Measurements from ENCODE around the gene KANSL1L.
"Not testable (repeated sequence)": the region's sequence is repeated elsewhere in the genome, so short reads cannot be mapped to it uniquely, and the experiment has no call there.

KANSL1L gene

DNA sequence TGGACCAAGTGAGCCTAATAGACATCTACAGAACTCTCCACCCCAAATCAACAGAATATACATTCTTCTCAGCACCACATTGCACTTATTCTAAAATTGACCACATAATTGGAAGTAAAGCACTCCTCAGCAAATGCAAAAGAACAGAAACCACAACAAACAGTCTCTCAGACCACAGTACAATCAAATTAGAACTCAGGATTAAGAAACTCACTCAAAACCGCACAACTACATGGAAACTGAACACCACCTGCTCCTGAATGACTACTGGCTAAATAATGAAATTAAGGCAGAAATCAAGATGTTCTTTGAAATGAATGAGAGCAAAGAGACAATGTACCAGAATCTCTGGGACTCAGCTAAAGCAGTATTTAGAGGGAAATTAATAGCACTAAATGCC is 12.7 kb upstream of the KANSL1L start:
- not testable (repeated sequence) for H2BK12ac ChIP-seq (ENCODE audit: low read length); H3K36me3 ChIP-seq (replicated peaks in 1 of 2; ENCODE audit: control insufficient read depth in 2 of 2, insufficient read depth in 2 of 2, low read length in 2 of 2); H2AFZ ChIP-seq (ENCODE audit: low read length); H3K27me3 ChIP-seq (ENCODE audit: control insufficient read depth in 3 of 3, insufficient read depth in 3 of 3, low read depth in 1 of 3, low read length in 3 of 3); H3K4me1 ChIP-seq (ENCODE audit: control insufficient read depth in 2 of 2, insufficient read depth in 1 of 2, low read depth in 1 of 2, low read length in 2 of 2); H3K27ac ChIP-seq (replicated peaks; ENCODE audit: low read length); H2BK15ac ChIP-seq (ENCODE audit: low read length); H3K79me1 ChIP-seq (ENCODE audit: low read depth, low read length); H3K4me3 ChIP-seq (ENCODE audit: low read length in 2 of 2); H3K18ac ChIP-seq (ENCODE audit: low read length); H3K4me2 ChIP-seq (ENCODE audit: insufficient read depth, low read length, poor library complexity, severe bottlenecking); H3K9ac ChIP-seq (ENCODE audit: low read depth, low read length, poor library complexity); H3K23ac ChIP-seq (ENCODE audit: low read depth, low read length, poor library complexity); H3K14ac ChIP-seq (ENCODE audit: low read length); H4K91ac ChIP-seq (ENCODE audit: low read depth, low read length, poor library complexity); H3K9me3 ChIP-seq (replicated peaks in 1 of 2; ENCODE audit: control insufficient read depth in 2 of 2, insufficient read depth in 1 of 2, low read depth in 1 of 2, low read length in 2 of 2); H2AK5ac ChIP-seq (ENCODE audit: low read depth, low read length); H3K4ac ChIP-seq (ENCODE audit: low read length); H4K8ac ChIP-seq (ENCODE audit: low read depth, low read length); H2BK120ac ChIP-seq (ENCODE audit: low read depth, low read length); DNase-seq (ENCODE audit: low spot score); H2BK5ac ChIP-seq (ENCODE audit: low read length)
- no CpG with 5 or more reads among the region's 1 CpG for WGBS, 2 donors (ENCODE audit: extremely low coverage in 2 of 2, insufficient read length in 2 of 2, insufficient replicate concordance in 1 of 2)

DNA sequence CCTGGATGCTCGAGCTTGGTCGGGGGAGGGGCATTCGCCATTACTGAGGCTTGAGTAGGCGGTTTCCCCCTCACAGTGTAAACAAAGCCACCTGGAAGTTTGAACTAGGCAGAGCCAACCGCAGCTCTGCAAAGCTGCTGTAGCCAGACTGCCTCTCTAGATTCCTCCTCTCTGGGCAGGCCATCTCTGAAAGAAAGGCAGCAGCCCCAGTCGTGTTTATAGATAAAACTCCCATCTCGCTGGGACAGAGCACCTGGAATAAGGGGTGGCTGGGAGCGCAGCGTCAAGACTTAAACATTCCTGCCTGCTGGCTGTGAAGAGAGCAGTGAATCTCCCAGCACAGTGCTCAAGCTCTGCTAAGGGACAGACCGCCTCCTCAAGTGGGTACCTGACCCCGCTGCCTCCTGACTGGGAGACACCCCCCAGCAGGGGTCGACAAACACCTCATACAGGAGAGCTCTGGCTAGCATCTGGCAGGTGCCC is 10.4 kb upstream of the KANSL1L start:
- H2BK120ac ChIP-seq (ENCODE audit: low read depth, low read length); H2AK5ac ChIP-seq (ENCODE audit: low read depth, low read length); H3K18ac ChIP-seq (ENCODE audit: low read length); H3K4me2 ChIP-seq (ENCODE audit: insufficient read depth, low read length, poor library complexity, severe bottlenecking); H3K4ac ChIP-seq (ENCODE audit: low read length); H2BK12ac ChIP-seq (ENCODE audit: low read length); H3K4me3 ChIP-seq (ENCODE audit: low read length in 2 of 2); H3K9me3 ChIP-seq (replicated peaks in 1 of 2; ENCODE audit: control insufficient read depth in 2 of 2, insufficient read depth in 1 of 2, low read depth in 1 of 2, low read length in 2 of 2); H2BK15ac ChIP-seq (ENCODE audit: low read length); DNase-seq (ENCODE audit: low spot score); H4K8ac ChIP-seq (ENCODE audit: low read depth, low read length); H2BK5ac ChIP-seq (ENCODE audit: low read length); H3K27ac ChIP-seq (replicated peaks; ENCODE audit: low read length); H3K9ac ChIP-seq (ENCODE audit: low read depth, low read length, poor library complexity); H3K23ac ChIP-seq (ENCODE audit: low read depth, low read length, poor library complexity); H4K91ac ChIP-seq (ENCODE audit: low read depth, low read length, poor library complexity); H3K36me3 ChIP-seq (replicated peaks in 1 of 2; ENCODE audit: control insufficient read depth in 2 of 2, insufficient read depth in 2 of 2, low read length in 2 of 2); H3K27me3 ChIP-seq (ENCODE audit: control insufficient read depth in 3 of 3, insufficient read depth in 3 of 3, low read depth in 1 of 3, low read length in 3 of 3); H3K79me1 ChIP-seq (ENCODE audit: low read depth, low read length): not testable (repeated sequence)
- Histone ChIP-seq H3K14ac (ENCODE audit: low read length) (peak overlapping the region; percentile 56), H2AFZ (ENCODE audit: low read length) (peak overlapping the region; percentile 72), H3K4me1 (ENCODE audit: control insufficient read depth in 2 of 2, insufficient read depth in 1 of 2, low read depth in 1 of 2, low read length in 2 of 2) (peaks cover 4 to 11% of the 10 kb centered on the region in 2 donors)
- no CpG with 5 or more reads among the region's 12 CpGs for WGBS, 2 donors (ENCODE audit: extremely low coverage in 2 of 2, insufficient read length in 2 of 2, insufficient replicate concordance in 1 of 2)

- H3K79me1 ChIP-seq (ENCODE audit: low read depth, low read length); H3K36me3 ChIP-seq (replicated peaks in 1 of 2; ENCODE audit: control insufficient read depth in 2 of 2, insufficient read depth in 2 of 2, low read length in 2 of 2); H3K9ac ChIP-seq (ENCODE audit: low read depth, low read length, poor library complexity); H3K27ac ChIP-seq (replicated peaks; ENCODE audit: low read length); H3K23ac ChIP-seq (ENCODE audit: low read depth, low read length, poor library complexity); H2BK12ac ChIP-seq (ENCODE audit: low read length); H2BK120ac ChIP-seq (ENCODE audit: low read depth, low read length); H3K9me3 ChIP-seq (replicated peaks in 1 of 2; ENCODE audit: control insufficient read depth in 2 of 2, insufficient read depth in 1 of 2, low read depth in 1 of 2, low read length in 2 of 2); H4K91ac ChIP-seq (ENCODE audit: low read depth, low read length, poor library complexity); DNase-seq (ENCODE audit: low spot score); H2BK15ac ChIP-seq (ENCODE audit: low read length); H3K4me2 ChIP-seq (ENCODE audit: insufficient read depth, low read length, poor library complexity, severe bottlenecking); H3K18ac ChIP-seq (ENCODE audit: low read length); H3K4me3 ChIP-seq (ENCODE audit: low read length in 2 of 2); H2BK5ac ChIP-seq (ENCODE audit: low read length); H3K4ac ChIP-seq (ENCODE audit: low read length); H2AK5ac ChIP-seq (ENCODE audit: low read depth, low read length); H3K27me3 ChIP-seq (ENCODE audit: control insufficient read depth in 3 of 3, insufficient read depth in 3 of 3, low read depth in 1 of 3, low read length in 3 of 3): not testable (repeated sequence)
- Histone ChIP-seq H2AFZ (ENCODE audit: low read length) (peak overlapping the region; percentile 72), H3K14ac (ENCODE audit: low read length) (peak overlapping the region; percentile 38), H3K4me1 (ENCODE audit: control insufficient read depth in 2 of 2, insufficient read depth in 1 of 2, low read depth in 1 of 2, low read length in 2 of 2) (peaks cover 4 to 11% of the 10 kb centered on the region in 2 donors), H4K8ac (ENCODE audit: low read depth, low read length) (peak overlapping the region; percentile 43)
- no CpG with 5 or more reads among the region's 3 CpGs for WGBS, 2 donors (ENCODE audit: extremely low coverage in 2 of 2, insufficient read length in 2 of 2, insufficient replicate concordance in 1 of 2)
These were observed 9.9 kb upstream of the KANSL1L start for GRCh38 chr2:210181033-210181605.

GRCh38 chr2:210180477-210180876 is 9.3 kb upstream of the KANSL1L start:
- Histone ChIP-seq H3K4me1 (ENCODE audit: control insufficient read depth in 2 of 2, insufficient read depth in 1 of 2, low read depth in 1 of 2, low read length in 2 of 2) (peaks cover 4 to 11% of the 10 kb centered on the region in 2 donors), H4K91ac (ENCODE audit: low read depth, low read length, poor library complexity) (no peak overlapping the region), H3K9ac (ENCODE audit: low read depth, low read length, poor library complexity) (no peak overlapping the region), H3K4me2 (ENCODE audit: insufficient read depth, low read length, poor library complexity, severe bottlenecking) (no peak overlapping the region), H3K14ac (ENCODE audit: low read length) (no peak overlapping the region), H2BK5ac (ENCODE audit: low read length) (no peak overlapping the region), H3K9me3 (replicated peaks in 1 of 2; ENCODE audit: control insufficient read depth in 2 of 2, insufficient read depth in 1 of 2, low read depth in 1 of 2, low read length in 2 of 2) (no peaks in the 10 kb centered on the region), H3K27ac (replicated peaks; ENCODE audit: low read length) (no peak overlapping the region), H2AK5ac (ENCODE audit: low read depth, low read length) (no peak overlapping the region), H2BK15ac (ENCODE audit: low read length) (no peak overlapping the region), H2AFZ (ENCODE audit: low read length) (no peak overlapping the region), H3K4me3 (ENCODE audit: low read length in 2 of 2) (no peak overlapping the region), H3K18ac (ENCODE audit: low read length) (no peak overlapping the region), H2BK120ac (ENCODE audit: low read depth, low read length) (no peak overlapping the region), H3K23ac (ENCODE audit: low read depth, low read length, poor library complexity) (no peak overlapping the region), H3K36me3 (replicated peaks in 1 of 2; ENCODE audit: control insufficient read depth in 2 of 2, insufficient read depth in 2 of 2, low read length in 2 of 2) (no peaks in the 10 kb centered on the region), H4K8ac (ENCODE audit: low read depth, low read length) (no peak overlapping the region), H3K27me3 (ENCODE audit: control insufficient read depth in 3 of 3, insufficient read depth in 3 of 3, low read depth in 1 of 3, low read length in 3 of 3) (no peaks in the 10 kb centered on the region), H3K79me1 (ENCODE audit: low read depth, low read length) (no peaks in the 10 kb centered on the region), H2BK12ac (ENCODE audit: low read length) (no peak overlapping the region), H3K4ac (ENCODE audit: low read length) (no peak overlapping the region)
- no peak for DNase-seq (ENCODE audit: low spot score)
- no CpG with 5 or more reads among the region's 1 CpG for WGBS, 2 donors (ENCODE audit: extremely low coverage in 2 of 2, insufficient read length in 2 of 2, insufficient replicate concordance in 1 of 2)
